Measurements from ENCODE around the gene SYCP1.
"Not testable (repeated sequence)": the region's sequence is repeated elsewhere in the genome, so short reads cannot be mapped to it uniquely, and the experiment has no call there.

SYCP1 gene

GRCh38 chr1:114854693-114855320, at the start of gene SYCP1:
Gene SYCP1, plus strand, starts transcription at chr1:114854863. Its CDS starts 602 bp downstream, at chr1:114855465.
- DNase-seq: peak; percentile 33

- DNase-seq: no peak
These were observed 34.8 kb upstream of the SYCP1 start for GRCh38 chr1:114819869-114820268.

- DNase-seq: no peak
These were observed 34.3 kb upstream of the SYCP1 start for GRCh38 chr1:114820392-114820791.

GRCh38 chr1:114821978-114822377, 32.7 kb upstream of the SYCP1 start:
- DNase-seq: no peak

- DNase-seq: no peak
These were observed 26.4 kb upstream of the SYCP1 start for GRCh38 chr1:114828251-114828650.

GRCh38 chr1:114830075-114830474, 24.6 kb upstream of the SYCP1 start:
- DNase-seq: not testable (repeated sequence)

GRCh38 chr1:114831276-114831994, 23.2 kb upstream of the SYCP1 start:
- no peak for DNase-seq

GRCh38 chr1:114832057-114832456, 22.6 kb upstream of the SYCP1 start:
- no peak for DNase-seq

GRCh38 chr1:114833421-114833820, 21.2 kb upstream of the SYCP1 start:
- DNase-seq: no peak

GRCh38 chr1:114844270-114844669, 10.4 kb upstream of the SYCP1 start:
- DNase-seq: no peak

GRCh38 chr1:114853584-114853983, 1.1 kb upstream of the SYCP1 start:
- DNase-seq: no peak

- DNase-seq: no peak
These were observed 6.7 kb downstream of the SYCP1 start for GRCh38 chr1:114861384-114861783.

- DNase-seq: no peak
These were observed 37.7 kb downstream of the SYCP1 start for GRCh38 chr1:114892194-114892918.

GRCh38 chr1:114896795-114897194, 42.1 kb downstream of the SYCP1 start:
- DNase-seq: no peak

- DNase-seq: no peak
These were observed 47.2 kb downstream of the SYCP1 start for GRCh38 chr1:114901814-114902213.

- DNase-seq: no peak
These were observed 47.7 kb downstream of the SYCP1 start for GRCh38 chr1:114902343-114902742.

- no peak for DNase-seq
These were observed 48.8 kb downstream of the SYCP1 start for GRCh38 chr1:114903480-114903879.

GRCh38 chr1:114915720-114916119, 61.1 kb downstream of the SYCP1 start:
- not testable (repeated sequence) for DNase-seq

- no peak for DNase-seq
These were observed 71.9 kb downstream of the SYCP1 start for GRCh38 chr1:114926607-114927006.

- no peak for DNase-seq
These were observed 72.7 kb downstream of the SYCP1 start for GRCh38 chr1:114927401-114927800.

GRCh38 chr1:114956570-114956969, 101.9 kb downstream of the SYCP1 start:
- DNase-seq: peak; percentile 6

GRCh38 chr1:114959423-114959822, 104.8 kb downstream of the SYCP1 start:
- no peak for DNase-seq

GRCh38 chr1:114976891-114977290, 122.2 kb downstream of the SYCP1 start:
- DNase-seq: no peak

All from eye (tissue), 1 donor.